ENCODE results near the gene DPF3.

- TF ChIP-seq CTCF (conservative IDR thresholded peaks at IDR 0.05) (no peak), EZH2 (IDR thresholded peaks at IDR 0.05; ENCODE audit: low read depth) (no peak)
Measured at GRCh38 chr14:72643317-72643801, 250.5 kb downstream of the DPF3 start.
